ENCODE data around the gene RILPL1. TPM values are rescaled to one million over a fixed set of nuclear protein-coding genes. Genes with fewer than 3 reads are reported as not detected.
A peak's percentile ranks its signal among the peaks of the same experiment; 100 is the strongest.
"Not testable (repeated sequence)": the region's sequence is repeated elsewhere in the genome, so short reads cannot be mapped to it uniquely, and the experiment has no call there.

RILPL1 gene
- total and polyA plus RNA-seq, 2 donors (not counting 1 experiment from before 2014, with no cell fraction given) = 7.8 to 15.8 TPM

GRCh38 chr12:123572391-123572790 is 38.9 kb upstream of the RILPL1 start:
- Histone ChIP-seq H3K9me3 (ENCODE audit: control insufficient read depth, insufficient read depth, low read depth, low read length) (no peaks in the 10 kb centered on the region), H3K4me1 (ENCODE audit: control insufficient read depth, extremely low read depth, insufficient read depth, low read length) (no peaks in the 10 kb centered on the region), H3K79me2 (ENCODE audit: control insufficient read depth, insufficient read depth, low read length) (no peaks in the 10 kb centered on the region), H3K36me3 (ENCODE audit: control insufficient read depth, insufficient read depth, low read length) (no peaks in the 10 kb centered on the region), H3K27ac (ENCODE audit: insufficient read depth, low read length) (no peak overlapping the region), H3K4me2 (ENCODE audit: extremely low read depth, insufficient read depth, low read length) (no peak overlapping the region), H3K4me3 (replicated peaks in 1 of 4; ENCODE audit: control extremely low read depth in 1 of 4, insufficient read depth in 1 of 4, low read depth in 3 of 4, low read length in 4 of 4) (no peak overlapping the region), H2AFZ (ENCODE audit: low read length) (no peak overlapping the region), H3K27me3 (ENCODE audit: control insufficient read depth, insufficient read depth, low read length) (peaks cover 2% of the 10 kb centered on the region), H4K20me1 (ENCODE audit: control insufficient read depth, extremely low read depth, insufficient read depth, low read length) (no peaks in the 10 kb centered on the region), H3K9ac (ENCODE audit: insufficient read depth, low read length) (no peak overlapping the region)
- TF ChIP-seq CTCF (conservative IDR thresholded peaks at IDR 0.05 in 1 of 2, IDR thresholded peaks at IDR 0.05 in 1 of 2; ENCODE audit: low read depth in 1 of 2, low read length in 2 of 2) = no peak
- TF ChIP-seq EZH2 (IDR thresholded peaks at IDR 0.05; ENCODE audit: low read length, missing control alignments) = no peak
- no peak for DNase-seq (ENCODE audit: low read depth in 2 of 2)

GRCh38 chr12:123571343-123571813 is 37.9 kb upstream of the RILPL1 start:
- H3K79me2 ChIP-seq (ENCODE audit: control insufficient read depth, insufficient read depth, low read length) = no peaks in the 10 kb centered on the region

DNA sequence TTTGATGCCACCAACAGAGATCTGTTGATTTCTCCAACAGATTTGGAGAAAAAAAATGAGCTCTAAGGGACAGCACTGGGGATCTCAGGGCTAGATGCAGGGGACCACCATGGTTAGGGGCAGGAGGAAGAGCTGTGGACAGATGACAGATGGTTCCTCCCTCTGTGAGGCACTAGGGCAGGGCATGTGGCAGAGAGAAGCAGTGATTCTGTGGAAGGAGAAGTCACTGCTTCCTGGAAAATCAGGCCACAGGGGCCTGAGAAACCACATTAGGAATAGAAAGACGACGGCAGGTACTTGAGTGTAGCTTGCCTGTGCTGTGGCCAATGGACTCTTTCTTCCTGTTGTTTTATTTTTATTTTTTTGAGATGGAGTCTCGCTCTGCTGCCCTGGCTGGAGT is 25.9 kb upstream of the RILPL1 start:
- H3K4me1 ChIP-seq (ENCODE audit: control insufficient read depth, extremely low read depth, insufficient read depth, low read length) = no peaks in the 10 kb centered on the region
- no peak overlapping the region for H3K27ac ChIP-seq (ENCODE audit: insufficient read depth, low read length)
- H3K79me2 ChIP-seq (ENCODE audit: control insufficient read depth, insufficient read depth, low read length) = no peaks in the 10 kb centered on the region
- H3K4me3 ChIP-seq (replicated peaks in 1 of 4; ENCODE audit: control extremely low read depth in 1 of 4, insufficient read depth in 1 of 4, low read depth in 3 of 4, low read length in 4 of 4) = no peak overlapping the region
- H3K9me3 ChIP-seq (ENCODE audit: control insufficient read depth, insufficient read depth, low read depth, low read length) = no peaks in the 10 kb centered on the region
- peaks cover 2% of the 10 kb centered on the region for H3K27me3 ChIP-seq (ENCODE audit: control insufficient read depth, insufficient read depth, low read length)
- DNase-seq (ENCODE audit: low read depth in 2 of 2) = no peak
- H2AFZ ChIP-seq (ENCODE audit: low read length) = no peak overlapping the region
- no peak overlapping the region for H3K4me2 ChIP-seq (ENCODE audit: extremely low read depth, insufficient read depth, low read length)
- H4K20me1 ChIP-seq (ENCODE audit: control insufficient read depth, extremely low read depth, insufficient read depth, low read length) = no peaks in the 10 kb centered on the region
- TF ChIP-seq EZH2 (IDR thresholded peaks at IDR 0.05; ENCODE audit: low read length, missing control alignments) (no peak), CTCF (conservative IDR thresholded peaks at IDR 0.05 in 1 of 2, IDR thresholded peaks at IDR 0.05 in 1 of 2; ENCODE audit: low read depth in 1 of 2, low read length in 2 of 2) (no peak)
- H3K9ac ChIP-seq (ENCODE audit: insufficient read depth, low read length) = no peak overlapping the region
- H3K36me3 ChIP-seq (ENCODE audit: control insufficient read depth, insufficient read depth, low read length) = no peaks in the 10 kb centered on the region

More at GRCh38 chr12:123571343-123571813, 37.9 kb upstream of the RILPL1 start:
- TF ChIP-seq EZH2 (IDR thresholded peaks at IDR 0.05; ENCODE audit: low read length, missing control alignments) (no peak), CTCF (conservative IDR thresholded peaks at IDR 0.05 in 1 of 2, IDR thresholded peaks at IDR 0.05 in 1 of 2; ENCODE audit: low read depth in 1 of 2, low read length in 2 of 2) (no peak)
- Histone ChIP-seq H4K20me1 (ENCODE audit: control insufficient read depth, extremely low read depth, insufficient read depth, low read length) (no peaks in the 10 kb centered on the region), H3K9me3 (ENCODE audit: control insufficient read depth, insufficient read depth, low read depth, low read length) (no peaks in the 10 kb centered on the region), H2AFZ (ENCODE audit: low read length) (no peak overlapping the region), H3K27me3 (ENCODE audit: control insufficient read depth, insufficient read depth, low read length) (peaks cover 2% of the 10 kb centered on the region), H3K9ac (ENCODE audit: insufficient read depth, low read length) (no peak overlapping the region), H3K36me3 (ENCODE audit: control insufficient read depth, insufficient read depth, low read length) (no peaks in the 10 kb centered on the region), H3K27ac (ENCODE audit: insufficient read depth, low read length) (no peak overlapping the region), H3K4me3 (replicated peaks in 1 of 4; ENCODE audit: control extremely low read depth in 1 of 4, insufficient read depth in 1 of 4, low read depth in 3 of 4, low read length in 4 of 4) (peak overlapping the region in 1 of 4 experiments; percentile 5), H3K4me2 (ENCODE audit: extremely low read depth, insufficient read depth, low read length) (no peak overlapping the region), H3K4me1 (ENCODE audit: control insufficient read depth, extremely low read depth, insufficient read depth, low read length) (no peaks in the 10 kb centered on the region)
- peak; percentile 68 to 81 for DNase-seq (ENCODE audit: low read depth in 2 of 2)

DNA sequence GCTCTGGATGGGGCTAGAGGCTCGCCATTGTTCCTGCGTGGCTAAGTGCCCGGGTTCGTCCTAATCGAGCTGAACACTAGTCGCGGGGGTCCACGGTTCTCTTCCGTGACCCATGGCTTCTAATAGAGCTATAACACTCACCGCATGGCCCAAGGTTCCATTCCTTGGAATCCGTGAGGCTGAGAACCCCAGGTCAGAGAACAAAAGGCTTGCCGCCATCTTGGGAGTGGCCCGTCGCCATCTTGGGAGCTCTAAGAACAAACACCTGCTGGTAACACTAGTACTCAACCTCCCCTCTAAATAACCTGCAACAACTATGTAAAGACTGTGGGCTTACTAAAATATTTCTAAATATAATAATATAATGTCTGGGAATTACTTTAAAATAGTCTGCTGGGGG is 25.0 kb upstream of the RILPL1 start:
- H4K20me1 ChIP-seq (ENCODE audit: control insufficient read depth, extremely low read depth, insufficient read depth, low read length); DNase-seq (ENCODE audit: low read depth in 2 of 2); H2AFZ ChIP-seq (ENCODE audit: low read length); H3K4me1 ChIP-seq (ENCODE audit: control insufficient read depth, extremely low read depth, insufficient read depth, low read length); H3K9ac ChIP-seq (ENCODE audit: insufficient read depth, low read length); H3K27me3 ChIP-seq (ENCODE audit: control insufficient read depth, insufficient read depth, low read length); H3K9me3 ChIP-seq (ENCODE audit: control insufficient read depth, insufficient read depth, low read depth, low read length); H3K79me2 ChIP-seq (ENCODE audit: control insufficient read depth, insufficient read depth, low read length); H3K27ac ChIP-seq (ENCODE audit: insufficient read depth, low read length); H3K4me2 ChIP-seq (ENCODE audit: extremely low read depth, insufficient read depth, low read length); H3K36me3 ChIP-seq (ENCODE audit: control insufficient read depth, insufficient read depth, low read length); H3K4me3 ChIP-seq (replicated peaks in 1 of 4; ENCODE audit: control extremely low read depth in 1 of 4, insufficient read depth in 1 of 4, low read depth in 3 of 4, low read length in 4 of 4): not testable (repeated sequence)

DNA sequence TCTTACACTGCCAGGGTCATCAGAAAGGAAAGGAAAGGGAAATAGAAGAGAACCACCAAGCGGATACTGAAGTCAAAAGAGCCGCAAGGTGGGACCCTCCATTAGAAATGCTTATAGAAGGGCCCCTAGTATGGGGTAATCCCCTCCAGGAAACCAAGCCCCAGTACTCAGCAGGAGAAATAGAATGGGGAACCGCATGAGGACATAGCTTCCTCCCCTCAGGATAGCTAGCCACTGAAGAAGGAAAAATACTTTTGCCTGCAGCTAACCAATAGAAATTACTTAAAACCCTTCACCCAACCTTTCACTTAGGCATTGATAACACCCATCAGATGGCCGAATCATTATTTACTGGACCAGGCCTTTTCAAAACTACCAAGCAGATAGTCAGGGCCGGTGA is 21.3 kb upstream of the RILPL1 start:
- not testable (repeated sequence) for H3K27ac ChIP-seq (ENCODE audit: insufficient read depth, low read length); H3K79me2 ChIP-seq (ENCODE audit: control insufficient read depth, insufficient read depth, low read length); H3K4me1 ChIP-seq (ENCODE audit: control insufficient read depth, extremely low read depth, insufficient read depth, low read length); DNase-seq (ENCODE audit: low read depth in 2 of 2); H3K9ac ChIP-seq (ENCODE audit: insufficient read depth, low read length); H2AFZ ChIP-seq (ENCODE audit: low read length); H3K4me2 ChIP-seq (ENCODE audit: extremely low read depth, insufficient read depth, low read length); H3K9me3 ChIP-seq (ENCODE audit: control insufficient read depth, insufficient read depth, low read depth, low read length); H4K20me1 ChIP-seq (ENCODE audit: control insufficient read depth, extremely low read depth, insufficient read depth, low read length); H3K27me3 ChIP-seq (ENCODE audit: control insufficient read depth, insufficient read depth, low read length); H3K36me3 ChIP-seq (ENCODE audit: control insufficient read depth, insufficient read depth, low read length); H3K4me3 ChIP-seq (replicated peaks in 1 of 4; ENCODE audit: control extremely low read depth in 1 of 4, insufficient read depth in 1 of 4, low read depth in 3 of 4, low read length in 4 of 4)

Measured in fibroblast of lung (primary cell).